Loucy (cell line): ENCODE measurements around the gene STX1A.
A peak's percentile ranks its signal among the peaks of the same experiment; 100 is the strongest.

Experiments used
- H2AFZ ChIP-seq: fragments of 200-600 bp; sonication (generic); 2 replicates; pipeline ENCODE4 v1.6.0; 2016; ENCODE audit warnings: antibody characterized with exemption, mild to moderate bottlenecking, low read length, moderate library complexity
- H3F3A ChIP-seq: fragments of 200-600 bp; 2 replicates; pipeline ENCODE4 v1.6.0; 2016; ENCODE audit warnings: antibody characterized with exemption, low read depth, mild to moderate bottlenecking
- H3K27me3 ChIP-seq: fragments of 200-600 bp; sonication (generic); 2 replicates; pipeline ENCODE4 v1.6.1; 2014; ENCODE audit warnings: low read length, mild to moderate bottlenecking; ENCODE audit not compliant: insufficient read depth, poor library complexity, severe bottlenecking
- H3K36me3 ChIP-seq: fragments of 200-600 bp; sonication (generic); 2 replicates; pipeline ENCODE4 v1.6.1; 2016; ENCODE audit warnings: low read length; ENCODE audit not compliant: insufficient read depth
- H3K4me1 ChIP-seq: fragments of 200-600 bp; sonication (generic); 2 replicates; pipeline ENCODE4 v1.5.1; 2014; ENCODE audit warnings: low read length, mild to moderate bottlenecking; ENCODE audit not compliant: insufficient read depth, poor library complexity, severe bottlenecking
- H3K4me2 ChIP-seq: fragments of 200-600 bp; sonication (generic); 2 replicates; pipeline ENCODE4 v1.6.0; 2014; ENCODE audit warnings: antibody characterized with exemption, low read length, low read depth, mild to moderate bottlenecking; ENCODE audit not compliant: poor library complexity, severe bottlenecking
- H3K4me3 ChIP-seq: fragments of 200-600 bp; sonication (generic); 2 replicates; pipeline ENCODE4 v1.5.1; 2014; ENCODE audit warnings: low read length, mild to moderate bottlenecking, mixed read lengths; ENCODE audit not compliant: poor library complexity, severe bottlenecking
- H3K79me2 ChIP-seq: fragments of 200-600 bp; sonication (generic); 2 replicates; pipeline ENCODE4 v1.6.1; 2014; ENCODE audit warnings: low read length; ENCODE audit not compliant: insufficient read depth
- H3K9ac ChIP-seq: fragments of 200-600 bp; sonication (generic); 2 replicates; pipeline ENCODE4 v1.6.0; 2014; ENCODE audit warnings: mild to moderate bottlenecking, low read depth, low read length, moderate library complexity; ENCODE audit not compliant: poor library complexity, severe bottlenecking
- H3K9me2 ChIP-seq: fragments of 200-600 bp; sonication (generic); replicated peaks from 2 replicates; pipeline ENCODE4 v1.6.1; 2016; ENCODE audit warnings: low read depth, low read length, mixed read lengths
- H3K9me3 ChIP-seq: fragments of 200-600 bp; sonication (generic); 2 replicates; pipeline ENCODE4 v1.6.1; 2014; ENCODE audit warnings: mild to moderate bottlenecking, antibody characterized with exemption, low read length, low read depth; ENCODE audit not compliant: insufficient read depth
- H4K20me1 ChIP-seq: fragments of 200-600 bp; sonication (generic); 2 replicates; pipeline ENCODE4 v1.6.0; 2014; ENCODE audit warnings: antibody characterized with exemption, low read length, mild to moderate bottlenecking; ENCODE audit not compliant: insufficient read depth, poor library complexity, severe bottlenecking
- EZH2phosphoT487 ChIP-seq: fragments of 200-600 bp; IDR thresholded peaks from 2 replicates; pipeline ENCODE4 v1.6.1; 2018; ENCODE audit warnings: antibody characterized with exemption, mild to moderate bottlenecking, moderate library complexity, borderline replicate concordance
- TF ChIP-seq, protein P1 (sequence below): fragments of 200-600 bp; sonication (generic); conservative IDR thresholded peaks from 2 replicates; pipeline ENCODE4 v1.5.1; 2014; ENCODE audit warnings: mild to moderate bottlenecking, antibody characterized with exemption, low read length

The STX1A gene

DNA sequence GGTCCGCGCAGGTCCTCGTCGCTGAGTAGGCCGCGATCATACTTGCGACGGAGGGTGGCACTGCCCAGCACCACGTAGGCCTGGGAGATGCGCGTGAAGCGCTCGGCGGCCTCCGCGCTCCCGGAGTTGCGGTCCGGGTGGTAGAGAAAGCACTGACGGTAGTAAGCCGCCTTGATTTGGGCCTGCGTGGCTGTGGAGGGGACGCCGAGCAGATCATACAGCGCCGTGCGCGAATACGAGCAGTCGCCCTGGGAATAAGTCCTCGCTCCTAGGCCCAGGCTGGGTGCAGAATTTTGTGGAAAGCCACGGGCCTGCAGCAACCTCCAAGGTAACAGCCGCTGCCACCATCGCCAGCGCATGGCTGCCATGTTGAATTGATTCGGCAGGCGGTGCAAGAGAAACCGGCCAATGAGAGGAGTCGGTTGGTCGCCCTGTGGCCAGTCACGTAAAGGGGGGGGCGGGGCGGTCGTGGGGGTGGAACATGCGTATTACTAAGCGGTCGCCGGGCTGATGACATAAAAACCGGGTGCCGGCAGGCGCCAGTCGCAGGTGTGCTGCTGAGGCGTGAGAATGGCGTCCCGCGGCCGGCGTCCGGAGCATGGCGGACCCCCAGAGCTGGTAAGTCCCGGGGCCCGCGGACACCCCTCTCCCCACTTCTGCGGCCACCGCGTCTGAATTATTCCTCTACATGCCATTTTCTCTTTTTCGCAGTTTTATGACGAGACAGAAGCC lies 36.2 kb downstream of the STX1A start, which contains the start of the genes BUD23 and DNAJC30:
BUD23 (plus strand) TSS at position 542 of the 732 bp plus-strand sequence; CDS start at position 571, 29 bp downstream.
DNAJC30 (minus strand) TSS at position 398 of the 732 bp plus-strand sequence; CDS start at position 368, 30 bp downstream.
- Histone ChIP-seq H3K9me2 (no peaks in the 10 kb centered on the region), H3K4me2 (peak within 1 kb of the TSS; percentile 99), H3F3A (no peaks in the 10 kb centered on the region), H4K20me1 (peaks cover 17% of the 10 kb centered on the region), H3K9me3 (no peaks in the 10 kb centered on the region), H3K27me3 (no peaks in the 10 kb centered on the region), H2AFZ (peak within 1 kb of the TSS; percentile 98), H3K4me1 (peaks cover 16% of the 10 kb centered on the region), H3K9ac (peak within 1 kb of the TSS; percentile 87), H3K36me3 (peaks cover 8% of the 10 kb centered on the region; the same call in 1 of the 2 replicates), H3K79me2 (peaks cover 75% of the 10 kb centered on the region), H3K4me3 (peak within 1 kb of the TSS; percentile 99)
- TF ChIP-seq EZH2phosphoT487: no peak
- TF ChIP-seq, protein P1, sequence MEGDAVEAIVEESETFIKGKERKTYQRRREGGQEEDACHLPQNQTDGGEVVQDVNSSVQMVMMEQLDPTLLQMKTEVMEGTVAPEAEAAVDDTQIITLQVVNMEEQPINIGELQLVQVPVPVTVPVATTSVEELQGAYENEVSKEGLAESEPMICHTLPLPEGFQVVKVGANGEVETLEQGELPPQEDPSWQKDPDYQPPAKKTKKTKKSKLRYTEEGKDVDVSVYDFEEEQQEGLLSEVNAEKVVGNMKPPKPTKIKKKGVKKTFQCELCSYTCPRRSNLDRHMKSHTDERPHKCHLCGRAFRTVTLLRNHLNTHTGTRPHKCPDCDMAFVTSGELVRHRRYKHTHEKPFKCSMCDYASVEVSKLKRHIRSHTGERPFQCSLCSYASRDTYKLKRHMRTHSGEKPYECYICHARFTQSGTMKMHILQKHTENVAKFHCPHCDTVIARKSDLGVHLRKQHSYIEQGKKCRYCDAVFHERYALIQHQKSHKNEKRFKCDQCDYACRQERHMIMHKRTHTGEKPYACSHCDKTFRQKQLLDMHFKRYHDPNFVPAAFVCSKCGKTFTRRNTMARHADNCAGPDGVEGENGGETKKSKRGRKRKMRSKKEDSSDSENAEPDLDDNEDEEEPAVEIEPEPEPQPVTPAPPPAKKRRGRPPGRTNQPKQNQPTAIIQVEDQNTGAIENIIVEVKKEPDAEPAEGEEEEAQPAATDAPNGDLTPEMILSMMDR: no peak

DNA sequence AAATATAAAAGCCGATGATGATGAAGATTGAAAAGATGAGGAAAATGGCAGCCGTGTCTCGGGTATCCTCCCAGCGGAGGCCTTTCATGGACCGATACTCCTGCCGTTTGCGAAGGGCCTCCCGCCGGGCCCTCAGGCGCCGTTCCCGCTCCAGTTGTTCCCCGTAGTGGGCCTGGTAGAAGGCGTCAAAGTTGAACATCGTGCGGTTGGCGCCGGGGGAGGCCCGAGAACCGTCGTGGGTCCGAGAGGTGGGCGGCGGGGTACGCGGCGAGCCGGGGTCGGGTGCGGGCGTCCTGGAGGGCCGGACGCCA lies 36.8 kb downstream of the STX1A start:
- Histone ChIP-seq H3K4me3 (peak overlapping the region; percentile 99), H4K20me1 (peaks cover 17% of the 10 kb centered on the region), H3K4me1 (peaks cover 16% of the 10 kb centered on the region)

DNA sequence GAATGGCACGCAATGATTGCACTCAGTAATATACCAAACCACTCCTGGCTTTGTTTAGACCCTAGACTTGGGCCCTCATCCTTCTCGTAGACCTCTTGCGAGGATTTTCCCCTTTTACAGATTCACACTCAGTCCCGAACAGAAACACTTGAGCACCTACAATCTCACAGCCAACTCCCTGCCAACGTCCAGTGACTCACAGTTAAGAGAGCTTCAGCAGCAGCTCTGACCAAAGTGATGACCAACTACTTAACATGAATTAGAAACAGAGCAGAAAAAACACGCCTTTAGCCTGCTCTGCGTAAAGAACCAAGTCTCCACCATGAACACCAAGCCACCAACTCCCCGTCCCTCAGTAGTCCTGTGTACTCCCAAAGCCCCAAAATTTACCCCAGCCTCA lies 38.4 kb downstream of the STX1A start:
- no peaks in the 10 kb centered on the region for H3K27me3 ChIP-seq
- H3K4me2 ChIP-seq: peak overlapping the region; percentile 99
- peaks cover 61% of the 10 kb centered on the region for H3K79me2 ChIP-seq
- TF ChIP-seq, protein P1: no peak
- TF ChIP-seq EZH2phosphoT487: no peak
- no peak overlapping the region for H2AFZ ChIP-seq
- peaks cover 16% of the 10 kb centered on the region for H3K4me1 ChIP-seq
- no peaks in the 10 kb centered on the region for H3K9me3 ChIP-seq
- H3K4me3 ChIP-seq: peak overlapping the region; percentile 24
- H3K9ac ChIP-seq: peak overlapping the region; percentile 14
- peaks cover 17% of the 10 kb centered on the region for H4K20me1 ChIP-seq
- no peaks in the 10 kb centered on the region for H3K9me2 ChIP-seq
- H3F3A ChIP-seq: no peaks in the 10 kb centered on the region
- no peaks in the 10 kb centered on the region for H3K36me3 ChIP-seq

More for the DNA sequence above, 36.8 kb downstream of the STX1A start:
- peak overlapping the region; percentile 99 for H3K4me2 ChIP-seq
- peak overlapping the region; percentile 97 for H2AFZ ChIP-seq
- H3K36me3 ChIP-seq: peaks cover 6% of the 10 kb centered on the region; the same call in 1 of the 2 replicates
- no peaks in the 10 kb centered on the region for H3K9me3 ChIP-seq
- H3K9me2 ChIP-seq: no peaks in the 10 kb centered on the region
- H3F3A ChIP-seq: no peaks in the 10 kb centered on the region
- H3K27me3 ChIP-seq: no peaks in the 10 kb centered on the region
- TF ChIP-seq EZH2phosphoT487: no peak
- TF ChIP-seq, protein P1: no peak
- peaks cover 75% of the 10 kb centered on the region for H3K79me2 ChIP-seq
- H3K9ac ChIP-seq: peak overlapping the region; percentile 87
